ENCODE measurements around the gene FBN2.

- TF ChIP-seq, protein P1, sequence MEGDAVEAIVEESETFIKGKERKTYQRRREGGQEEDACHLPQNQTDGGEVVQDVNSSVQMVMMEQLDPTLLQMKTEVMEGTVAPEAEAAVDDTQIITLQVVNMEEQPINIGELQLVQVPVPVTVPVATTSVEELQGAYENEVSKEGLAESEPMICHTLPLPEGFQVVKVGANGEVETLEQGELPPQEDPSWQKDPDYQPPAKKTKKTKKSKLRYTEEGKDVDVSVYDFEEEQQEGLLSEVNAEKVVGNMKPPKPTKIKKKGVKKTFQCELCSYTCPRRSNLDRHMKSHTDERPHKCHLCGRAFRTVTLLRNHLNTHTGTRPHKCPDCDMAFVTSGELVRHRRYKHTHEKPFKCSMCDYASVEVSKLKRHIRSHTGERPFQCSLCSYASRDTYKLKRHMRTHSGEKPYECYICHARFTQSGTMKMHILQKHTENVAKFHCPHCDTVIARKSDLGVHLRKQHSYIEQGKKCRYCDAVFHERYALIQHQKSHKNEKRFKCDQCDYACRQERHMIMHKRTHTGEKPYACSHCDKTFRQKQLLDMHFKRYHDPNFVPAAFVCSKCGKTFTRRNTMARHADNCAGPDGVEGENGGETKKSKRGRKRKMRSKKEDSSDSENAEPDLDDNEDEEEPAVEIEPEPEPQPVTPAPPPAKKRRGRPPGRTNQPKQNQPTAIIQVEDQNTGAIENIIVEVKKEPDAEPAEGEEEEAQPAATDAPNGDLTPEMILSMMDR (IDR thresholded peaks at IDR 0.05; ENCODE audit: low read depth, low read length), result no peak
- no peak for TF ChIP-seq MYC (IDR thresholded peaks at IDR 0.05; ENCODE audit: low read depth, low read length)
Observed at GRCh38 chr5:128432913-128433440, 105.1 kb downstream of the FBN2 start.
